ENCODE results near the gene SPATA33. TPM values are rescaled to one million over a fixed set of nuclear protein-coding genes. Genes with fewer than 3 reads are reported as not detected.
"Not testable (repeated sequence)": the region's sequence is repeated elsewhere in the genome, so short reads cannot be mapped to it uniquely, and the experiment has no call there.

SPATA33 gene
- total RNA-seq, 2 donors from 2014 or later, result 7.1 to 9.1 TPM

GRCh38 chr16:89688395-89688794 is 30.8 kb downstream of the SPATA33 start:
- ATAC-seq, result no peak
- intact Hi-C loops (cut with DNase I, micrococcal nuclease), result no loop called here

GRCh38 chr16:89689142-89689541 is 31.5 kb downstream of the SPATA33 start:
- ATAC-seq, result no peak
- no peak for DNase-seq
- intact Hi-C loops (cut with DNase I, micrococcal nuclease), result no loop called here

More at GRCh38 chr16:89688395-89688794, 30.8 kb downstream of the SPATA33 start:
- DNase-seq, result no peak

- intact Hi-C loops (cut with DNase I, micrococcal nuclease); ATAC-seq; DNase-seq: not testable (repeated sequence)
Measured at GRCh38 chr16:89689621-89690020, 32.0 kb downstream of the SPATA33 start.

GRCh38 chr16:89690392-89690901 is 32.8 kb downstream of the SPATA33 start:
- ATAC-seq (no peak), DNase-seq (no peak)
- intact Hi-C loops (cut with DNase I, micrococcal nuclease), result no loop called here

- no peak for ATAC-seq
- intact Hi-C loops (cut with DNase I, micrococcal nuclease), result no loop called here
- no peak for DNase-seq
Measured at GRCh38 chr16:89691231-89691985, 33.8 kb downstream of the SPATA33 start.

- intact Hi-C loops (cut with DNase I, micrococcal nuclease), result no loop called here
- ATAC-seq, result no peak
Measured at GRCh38 chr16:89691986-89692569, 34.4 kb downstream of the SPATA33 start.

GRCh38 chr16:89693289-89693731 is 35.7 kb downstream of the SPATA33 start:
- intact Hi-C loops (cut with DNase I, micrococcal nuclease), result no loop called here
- DNase-seq (no peak), ATAC-seq (no peak)

More at GRCh38 chr16:89691986-89692569, 34.4 kb downstream of the SPATA33 start:
- no peak for DNase-seq

- ATAC-seq, result peak; percentile 5
- intact Hi-C loops (cut with DNase I, micrococcal nuclease), result no loop called here
- no peak for DNase-seq
Measured at GRCh38 chr16:89693931-89694783, 36.5 kb downstream of the SPATA33 start.

- ATAC-seq, result peak; percentile 67
Measured at GRCh38 chr16:89694784-89695085, 37.1 kb downstream of the SPATA33 start.

GRCh38 chr16:89695086-89695874 is 37.6 kb downstream of the SPATA33 start:
- peak in 1 of 2 donors; percentile 13 for DNase-seq
- ATAC-seq, result no peak
- intact Hi-C loops (cut with DNase I, micrococcal nuclease), result no loop called here

More at GRCh38 chr16:89694784-89695085, 37.1 kb downstream of the SPATA33 start:
- peak in 1 of 2 donors; percentile 59 for DNase-seq
- intact Hi-C loops (cut with DNase I, micrococcal nuclease), result not testable (repeated sequence)

- intact Hi-C loops (cut with DNase I, micrococcal nuclease), result no loop called here
- peak in 1 of 2 donors; percentile 9 for DNase-seq
- no peak for ATAC-seq
Measured at GRCh38 chr16:89695875-89696669, 38.4 kb downstream of the SPATA33 start.

- ATAC-seq, result no peak
- DNase-seq, result peak in 1 of 2 donors; percentile 22
- intact Hi-C loops (cut with DNase I, micrococcal nuclease), result no loop called here
Measured at GRCh38 chr16:89696670-89697128, 39.1 kb downstream of the SPATA33 start.

GRCh38 chr16:89697161-89697615 is 39.6 kb downstream of the SPATA33 start:
- intact Hi-C loops (cut with DNase I, micrococcal nuclease), result no loop called here
- no peak for ATAC-seq
- peak in 1 of 2 donors; percentile 28 for DNase-seq

- DNase-seq (peak in 1 of 2 donors; percentile 14), ATAC-seq (no peak)
- intact Hi-C loops (cut with DNase I, micrococcal nuclease), result no loop called here
Measured at GRCh38 chr16:89697616-89698331, 40.1 kb downstream of the SPATA33 start.

- ATAC-seq; intact Hi-C loops (cut with DNase I, micrococcal nuclease): not testable (repeated sequence)
- peak in 1 of 2 donors; percentile 6 for DNase-seq
Measured at GRCh38 chr16:89698717-89699116, 41.1 kb downstream of the SPATA33 start.

GRCh38 chr16:89699629-89700099 is 42.0 kb downstream of the SPATA33 start:
- not testable (repeated sequence) for ATAC-seq, DNase-seq
- intact Hi-C loops (cut with DNase I, micrococcal nuclease), result loop anchor here (10.0 kb wide), 1 partner anchor 95 kb away; no protein-coding TSS in a partner anchor
